GM21723 (cell line): Measurements from ENCODE around the gene USO1.
A peak's percentile ranks its signal among the peaks of the same experiment; 100 is the strongest.
"Not testable (repeated sequence)": the region's sequence is repeated elsewhere in the genome, so short reads cannot be mapped to it uniquely, and the experiment has no call there.

Experiments
- ATAC-seq: cut with Tn5 transposase; IDR thresholded peaks from one replicate; pipeline ENCODE4 v1.9.1; 2021; ENCODE audit warnings: mild to moderate bottlenecking, moderate library complexity; ENCODE audit not compliant: unreplicated experiment

USO1 gene

GRCh38 chr4:75708218-75708691, 16.1 kb upstream of the USO1 start:
- ATAC-seq = peak; percentile 51

GRCh38 chr4:75710246-75710645, 14.1 kb upstream of the USO1 start:
- ATAC-seq = no peak

GRCh38 chr4:75714011-75714410, 10.4 kb upstream of the USO1 start:
- no peak for ATAC-seq

GRCh38 chr4:75714704-75715103, 9.7 kb upstream of the USO1 start:
- ATAC-seq = no peak

- peak; percentile 57 for ATAC-seq
These were observed 9.1 kb upstream of the USO1 start for GRCh38 chr4:75715105-75715799.

- ATAC-seq = not testable (repeated sequence)
These were observed 8.3 kb upstream of the USO1 start for GRCh38 chr4:75716054-75716453.

- ATAC-seq = no peak
These were observed 7.0 kb upstream of the USO1 start for GRCh38 chr4:75717408-75717807.

- ATAC-seq = no peak
These were observed 5.8 kb upstream of the USO1 start for GRCh38 chr4:75718529-75718928.

- no peak for ATAC-seq
These were observed 2.0 kb upstream of the USO1 start for GRCh38 chr4:75722417-75722816.

GRCh38 chr4:75723163-75724065, 963 bp upstream of the USO1 start:
- ATAC-seq = no peak

- ATAC-seq = peak; percentile 61
These were observed 719 bp downstream of the USO1 start for GRCh38 chr4:75724867-75725724.

- ATAC-seq = not testable (repeated sequence)
These were observed 1.7 kb downstream of the USO1 start for GRCh38 chr4:75725942-75726538.

GRCh38 chr4:75726577-75726976, 2.2 kb downstream of the USO1 start:
- ATAC-seq = no peak

- no peak for ATAC-seq
These were observed 2.7 kb downstream of the USO1 start for GRCh38 chr4:75727073-75727472.

GRCh38 chr4:75729836-75730235, 5.5 kb downstream of the USO1 start:
- ATAC-seq = no peak

- no peak for ATAC-seq
These were observed 9.0 kb downstream of the USO1 start for GRCh38 chr4:75733369-75733768.

GRCh38 chr4:75735525-75735924, 11.1 kb downstream of the USO1 start:
- no peak for ATAC-seq

- no peak for ATAC-seq
These were observed 12.5 kb downstream of the USO1 start for GRCh38 chr4:75736862-75737261.

- no peak for ATAC-seq
These were observed 13.0 kb downstream of the USO1 start for GRCh38 chr4:75737398-75737797.

GRCh38 chr4:75741027-75741426, 16.6 kb downstream of the USO1 start:
- ATAC-seq = no peak

GRCh38 chr4:75742451-75742850, 18.1 kb downstream of the USO1 start:
- no peak for ATAC-seq
